Small intestine (tissue), 7 donors: ENCODE results near the gene MMP7. TPM values are rescaled to one million over a fixed set of nuclear protein-coding genes. Genes with fewer than 3 reads are reported as not detected.

Source experiments
- DNase-seq, 2 donors: peaks; one replicate each; pipeline versions ENCODE4 v3.0.0 to v3.0.0-alpha.2; 2013
- FAIRE-seq: peaks from 2 replicates; lab custom pipeline; 2012; peaks lifted over from hg19 to GRCh38; lab: Jason Lieb, UNC
- H3K27ac ChIP-seq, 3 donors: one replicate each; pipeline ENCODE4 v1.5.1; 2013; ENCODE audit warnings: low read length in 2 of 3, mild to moderate bottlenecking in 2 of 3, control low read depth in 1 of 3, inconsistent platforms in 1 of 3, low read depth in 1 of 3, moderate library complexity in 1 of 3
- H3K27me3 ChIP-seq, 3 donors: one replicate each; pipeline ENCODE4 v1.6.1; 2013; ENCODE audit warnings: low read length in 3 of 3, inconsistent platforms in 1 of 3; ENCODE audit not compliant: control insufficient read depth in 3 of 3, insufficient read depth in 3 of 3
- H3K36me3 ChIP-seq, 3 donors: one replicate each; pipeline ENCODE4 v1.6.1; 2013; ENCODE audit warnings: low read length in 3 of 3, inconsistent platforms in 1 of 3, low read depth in 1 of 3, mild to moderate bottlenecking in 1 of 3, moderate library complexity in 1 of 3; ENCODE audit not compliant: control insufficient read depth in 3 of 3, insufficient read depth in 2 of 3
- H3K4me1 ChIP-seq, 3 donors: one replicate each; pipeline ENCODE4 v1.6.1; 2013; ENCODE audit warnings: low read length in 2 of 3, inconsistent platforms in 1 of 3, low read depth in 1 of 3, mild to moderate bottlenecking in 1 of 3, moderate library complexity in 1 of 3; ENCODE audit not compliant: control insufficient read depth in 3 of 3, insufficient read depth in 2 of 3
- H3K4me3 ChIP-seq, 3 donors: one replicate each; pipeline ENCODE4 v1.5.1; 2013; ENCODE audit warnings: low read length in 3 of 3, control low read depth in 1 of 3, inconsistent platforms in 1 of 3, low read depth in 1 of 3, mild to moderate bottlenecking in 1 of 3, moderate library complexity in 1 of 3
- H3K9me3 ChIP-seq, 2 donors: one replicate each; pipeline ENCODE4 v1.6.1; 2013; ENCODE audit warnings: low read depth in 1 of 2, low read length in 1 of 2; ENCODE audit not compliant: control insufficient read depth in 2 of 2, insufficient read depth in 1 of 2
- WGBS, 3 donors: extraction: QIAGEN DNeasy Blood & Tissue Kit; methylation state at CpG; one replicate each; pipeline ENCODE4 v1.1.7; 2013; 5-methylcytosine and 5-hydroxymethylcytosine counted together
- polyA plus RNA-seq, 4 donors: library from polyadenylated mRNA; stranded (reverse) in 3 of 4; unstranded in 1 of 4; fragments of 200-250 nt in 3 of 4; fragments of 120-200 nt in 1 of 4; gene quantifications; one replicate each; pipeline versions ENCODE4 v1.2.1 to v1.2.3, GENCODE V29; 2013
- donor health status: healthy with polysubstance abuse.
- donor health status: control.
- donor health status: control.
- donor health status: Bipolar disorder and iron deficiency.
- donor health status: healthy.

Gene MMP7
- polyA plus RNA-seq, 4 donors: 0.36 TPM; not detected in 3

DNA sequence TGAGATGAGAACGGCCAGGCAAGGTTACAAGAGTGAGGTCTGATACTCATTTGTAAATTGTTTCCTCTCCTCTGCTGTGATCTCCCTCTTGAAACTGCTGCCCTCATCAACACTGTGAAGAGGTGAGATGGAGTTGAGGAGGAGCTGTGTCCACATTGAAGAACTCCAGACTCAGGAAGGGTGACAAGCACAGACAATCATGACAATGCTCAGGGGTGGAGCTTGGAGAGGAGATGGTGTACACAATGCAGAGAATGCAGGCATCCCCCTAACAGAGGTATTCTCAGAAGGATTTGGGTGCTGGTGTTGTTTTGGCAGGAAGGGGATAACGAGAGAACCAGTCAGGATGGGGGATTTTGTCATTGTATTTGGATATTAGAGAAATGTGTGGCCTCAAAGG, 21.5 kb upstream of the MMP7 start:
- peaks cover 0 to 2% (median 0%) of the 10 kb centered on the region in 3 donors for H3K27me3 ChIP-seq
- H3K9me3 ChIP-seq: no peaks in the 10 kb centered on the region
- 71 to 86% (median 83%) methylated on average over 2 of the region's 2 CpGs for WGBS, 3 donors
- H3K27ac ChIP-seq: no peak overlapping the region
- H3K4me1 ChIP-seq: no peaks in the 10 kb centered on the region
- DNase-seq (no peak), FAIRE-seq (no peak)
- H3K36me3 ChIP-seq: no peaks in the 10 kb centered on the region
- H3K4me3 ChIP-seq: no peak overlapping the region

DNA sequence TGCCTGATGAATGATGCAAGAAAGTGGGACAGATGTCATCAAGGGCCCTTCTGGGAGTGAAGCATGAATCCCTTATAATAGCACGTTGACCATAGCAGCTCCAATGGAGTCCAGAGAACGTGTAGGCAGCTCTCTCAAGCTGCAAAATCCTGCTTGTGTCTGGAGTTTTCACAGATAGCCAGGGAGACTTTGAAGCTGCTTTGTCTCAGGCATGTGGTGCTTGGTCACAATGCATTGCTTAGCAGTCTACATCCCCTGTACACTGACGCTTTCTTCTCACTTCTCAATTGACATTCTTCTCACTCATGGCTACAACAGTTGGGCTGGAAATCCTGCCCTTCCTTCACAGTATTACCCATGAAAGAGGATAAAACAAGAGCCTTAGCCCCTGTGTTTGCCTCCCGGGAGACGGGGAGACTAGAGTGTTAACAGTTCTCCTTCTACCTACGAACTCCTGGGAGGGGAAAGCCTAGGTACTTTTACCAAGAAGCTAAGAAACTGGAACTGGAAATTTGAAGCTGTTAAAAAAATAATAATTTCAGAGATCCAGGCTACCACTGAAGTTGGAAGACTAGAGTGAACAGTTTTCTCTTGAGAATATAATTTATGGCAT, 20.7 kb upstream of the MMP7 start:
- WGBS, 3 donors: 77 to 84% (median 81%) methylated on average over 6 of the region's 6 CpGs
- Histone ChIP-seq H3K27me3 (no peaks in the 10 kb centered on the region), H3K4me3 (no peak overlapping the region), H3K36me3 (no peaks in the 10 kb centered on the region), H3K4me1 (no peaks in the 10 kb centered on the region), H3K27ac (no peak overlapping the region), H3K9me3 (no peaks in the 10 kb centered on the region)
- DNase-seq (no peak), FAIRE-seq (no peak)

DNA sequence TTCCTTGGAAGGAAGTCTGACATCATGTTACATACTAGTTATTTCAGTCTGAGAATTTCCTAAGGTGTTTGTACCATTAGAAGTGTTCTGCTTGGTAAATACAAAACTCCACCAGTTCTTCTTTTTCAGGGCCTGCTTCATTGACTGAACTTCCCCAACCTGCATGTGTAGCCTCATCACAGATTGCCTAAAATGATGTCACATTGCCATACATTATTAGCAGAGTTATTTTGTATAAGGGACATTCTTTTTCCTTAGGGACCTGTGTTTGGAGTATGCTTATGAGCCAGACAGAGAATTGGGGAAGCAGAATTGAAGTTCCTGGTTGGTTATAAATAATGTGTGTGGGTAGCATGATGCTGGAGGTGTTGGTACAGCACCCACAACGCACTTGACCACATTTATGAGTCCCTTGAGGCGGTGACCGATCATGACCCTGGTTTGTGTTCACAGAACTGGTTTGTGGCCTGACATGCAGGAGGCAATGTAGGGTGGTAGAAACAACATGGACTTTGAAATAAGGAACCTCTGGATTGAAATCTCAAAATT, 16.4 kb upstream of the MMP7 start:
- Histone ChIP-seq H3K27ac (no peak overlapping the region), H3K4me1 (no peaks in the 10 kb centered on the region), H3K9me3 (no peaks in the 10 kb centered on the region), H3K27me3 (no peaks in the 10 kb centered on the region), H3K36me3 (no peaks in the 10 kb centered on the region), H3K4me3 (no peak overlapping the region)
- no peak for FAIRE-seq
- DNase-seq: no peak
- 76 to 81% (median 80%) methylated on average over 3 of the region's 3 CpGs for WGBS, 3 donors

DNA sequence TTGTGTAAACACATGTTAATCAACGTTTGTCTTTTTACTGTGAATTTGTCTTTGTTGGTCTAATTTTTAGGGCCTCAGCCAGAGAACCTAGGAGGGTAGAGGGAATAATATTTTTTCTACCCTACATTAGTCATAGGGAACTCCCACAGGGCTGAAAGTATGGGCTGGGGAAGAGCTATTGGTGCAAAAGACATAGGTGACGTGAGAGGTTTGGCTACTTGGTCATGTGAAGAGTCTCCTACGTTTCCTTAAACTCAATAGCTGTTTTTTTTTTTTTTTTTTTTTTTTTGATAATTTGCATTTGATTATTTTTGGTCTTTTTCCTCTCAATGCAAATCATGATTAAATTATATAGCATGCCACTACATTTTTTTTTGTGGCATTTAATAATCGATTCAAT, 15.9 kb upstream of the MMP7 start:
- DNase-seq: no peak
- Histone ChIP-seq H3K4me1 (no peaks in the 10 kb centered on the region), H3K4me3 (no peak overlapping the region), H3K36me3 (no peaks in the 10 kb centered on the region), H3K27me3 (no peaks in the 10 kb centered on the region), H3K9me3 (no peaks in the 10 kb centered on the region), H3K27ac (no peak overlapping the region)
- 73 to 81% (median 78%) methylated on average over 4 of the region's 4 CpGs for WGBS, 3 donors
- FAIRE-seq: no peak

DNA sequence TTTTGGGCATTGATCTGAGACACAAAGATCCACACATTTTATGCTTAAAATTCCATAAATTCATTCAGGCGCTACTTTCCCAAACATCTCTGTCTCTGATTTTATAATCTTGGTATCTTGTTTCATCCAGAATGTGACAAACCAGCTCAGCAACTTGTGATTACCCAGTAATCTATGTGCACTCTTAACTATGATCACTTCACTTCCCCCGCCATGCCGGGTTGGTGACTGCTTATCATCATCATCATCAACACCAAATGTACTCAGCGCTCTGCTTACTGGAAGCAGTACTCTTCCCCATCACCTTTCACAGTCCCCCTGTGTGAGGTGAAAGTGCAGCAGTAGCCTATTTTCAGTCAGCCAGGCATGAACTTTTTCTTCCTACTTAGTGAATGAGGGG, 15.2 kb upstream of the MMP7 start:
- Histone ChIP-seq H3K4me3 (no peak overlapping the region), H3K9me3 (no peaks in the 10 kb centered on the region), H3K27ac (no peak overlapping the region), H3K27me3 (no peaks in the 10 kb centered on the region), H3K4me1 (no peaks in the 10 kb centered on the region), H3K36me3 (no peaks in the 10 kb centered on the region)
- WGBS, 3 donors: 61 to 77% (median 69%) methylated on average over 4 of the region's 4 CpGs
- FAIRE-seq: no peak
- DNase-seq: no peak

- Histone ChIP-seq H3K27me3 (no peaks in the 10 kb centered on the region), H3K27ac (no peak overlapping the region), H3K36me3 (no peaks in the 10 kb centered on the region), H3K4me1 (no peaks in the 10 kb centered on the region), H3K4me3 (no peak overlapping the region), H3K9me3 (no peaks in the 10 kb centered on the region)
- DNase-seq (no peak), FAIRE-seq (no peak)
- 93 to 95% (median 94%) methylated on average over 1 of the region's 1 CpG for WGBS, 3 donors
These were observed 14.0 kb upstream of the MMP7 start for GRCh38 chr11:102544594-102544993.

DNA sequence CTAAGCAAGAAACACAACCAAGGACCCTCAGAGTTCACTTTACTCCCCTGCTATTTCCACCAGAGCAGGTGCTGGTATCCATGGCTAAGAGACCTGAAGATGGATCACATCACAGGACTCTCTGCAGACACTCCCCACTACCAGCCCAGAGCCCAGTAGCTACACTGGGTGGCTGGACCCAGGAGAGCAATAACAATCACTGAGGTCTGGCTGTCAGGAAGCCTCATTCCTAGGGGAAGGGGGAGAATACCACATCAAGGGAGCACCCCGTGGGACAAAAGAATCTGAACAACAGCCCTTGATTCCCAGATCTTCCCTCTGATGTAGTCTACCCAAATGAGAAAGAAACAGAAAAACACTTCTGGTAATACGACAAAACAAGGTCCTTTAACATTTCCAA, 9.0 kb upstream of the MMP7 start:
- no peak overlapping the region for H3K27ac ChIP-seq
- DNase-seq (no peak), FAIRE-seq (no peak)
- WGBS, 3 donors: 75 to 84% (median 81%) methylated on average over 2 of the region's 2 CpGs
- no peaks in the 10 kb centered on the region for H3K27me3 ChIP-seq
- H3K4me1 ChIP-seq: no peaks in the 10 kb centered on the region
- H3K36me3 ChIP-seq: no peaks in the 10 kb centered on the region
- no peak overlapping the region for H3K4me3 ChIP-seq
- H3K9me3 ChIP-seq: no peaks in the 10 kb centered on the region

- no peak for DNase-seq
- Histone ChIP-seq H3K27me3 (no peaks in the 10 kb centered on the region), H3K36me3 (no peaks in the 10 kb centered on the region), H3K9me3 (no peaks in the 10 kb centered on the region), H3K4me3 (no peak overlapping the region), H3K27ac (no peak overlapping the region), H3K4me1 (no peaks in the 10 kb centered on the region)
- FAIRE-seq: no peak
- 90 to 96% (median 95%) methylated on average over 4 of the region's 4 CpGs for WGBS, 3 donors
These were observed 8.4 kb upstream of the MMP7 start for GRCh38 chr11:102538932-102539331.
